NCI-H2171 treated with DMSO at 0.1 percent for 48 hours (cell line): ENCODE measurements around the gene FOXL3.
A peak's percentile ranks its signal among the peaks of the same experiment; 100 is the strongest.
"Not testable (repeated sequence)": the region's sequence is repeated elsewhere in the genome, so short reads cannot be mapped to it uniquely, and the experiment has no call there.

Experiments used
- DNase-seq: peaks from one replicate; lab custom pipeline; 2025; lab: John Stamatoyannopoulos, UW

FOXL3 gene

DNA sequence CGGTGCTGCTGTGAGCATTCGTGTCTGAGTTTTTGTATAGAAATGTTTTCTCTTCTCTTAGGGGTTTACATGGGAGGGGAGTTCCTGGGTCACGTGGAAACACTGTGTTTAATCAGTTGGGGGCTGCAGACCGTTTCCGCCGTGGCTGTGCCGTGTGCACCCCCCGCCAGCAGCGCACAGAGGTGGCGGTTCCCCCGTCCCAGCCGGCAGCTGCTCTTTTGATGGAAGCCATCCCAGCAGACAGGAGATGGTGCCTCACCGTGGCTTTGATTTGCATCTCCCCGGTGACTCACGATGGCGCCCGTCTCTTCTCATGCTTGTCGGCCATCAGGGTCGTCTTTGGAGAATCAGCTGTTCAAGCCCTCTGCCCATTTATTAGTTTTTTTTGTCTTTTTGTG, 34.9 kb upstream of the FOXL3 start:
- DNase-seq, result no peak

DNA sequence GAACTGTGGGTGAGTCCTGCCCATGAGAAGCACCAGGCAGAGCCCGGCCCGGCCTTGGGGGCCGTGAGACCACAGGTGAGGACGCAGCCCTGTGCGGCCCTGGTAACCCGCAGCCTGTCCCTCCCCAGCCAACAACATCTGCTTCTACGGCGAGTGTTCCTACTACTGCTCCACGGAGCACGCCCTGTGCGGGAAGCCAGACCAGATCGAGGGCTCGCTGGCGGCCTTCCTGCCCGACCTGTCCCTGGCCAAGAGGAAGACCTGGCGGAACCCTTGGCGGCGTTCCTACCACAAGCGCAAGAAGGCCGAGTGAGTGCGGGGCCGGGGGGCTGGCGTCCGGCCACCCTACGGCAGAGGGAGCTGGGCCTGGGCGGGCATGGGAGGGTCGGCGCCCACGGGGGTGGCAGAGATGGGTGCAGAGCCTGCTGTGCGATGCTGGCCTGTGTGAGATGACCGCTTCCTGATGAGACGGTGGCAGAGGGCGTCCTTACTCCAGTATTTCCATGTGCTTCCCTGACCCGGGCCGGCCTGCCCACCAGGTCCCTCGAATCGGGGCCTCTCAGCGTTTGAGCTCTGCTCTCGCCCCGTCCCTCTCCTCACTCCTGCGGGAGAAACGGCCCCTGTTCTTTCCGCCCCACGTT, 34.1 kb upstream of the FOXL3 start:
- DNase-seq, result no peak

DNA sequence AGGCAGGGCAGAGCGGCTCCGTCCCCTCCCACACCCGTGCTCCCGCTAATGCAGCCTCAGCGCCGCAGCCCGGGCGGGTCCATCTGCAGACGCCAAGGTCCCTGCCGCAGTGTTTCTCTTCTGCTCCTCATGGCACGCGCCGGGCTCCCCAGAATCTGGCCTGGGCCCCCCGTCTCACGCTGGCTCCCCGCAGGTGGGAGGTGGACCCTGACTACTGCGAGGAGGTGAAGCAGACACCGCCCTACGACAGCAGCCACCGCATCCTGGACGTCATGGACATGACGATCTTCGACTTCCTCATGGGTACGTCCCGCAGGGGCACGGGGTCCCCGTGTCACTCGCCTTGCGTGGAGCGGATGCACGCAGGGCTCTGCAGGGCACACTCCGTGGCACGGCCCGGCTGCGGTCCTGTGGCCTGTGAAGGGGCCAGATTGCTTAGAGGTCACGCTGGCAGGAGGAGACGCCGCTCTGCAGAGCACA, 33.5 kb upstream of the FOXL3 start:
- DNase-seq, result no peak

DNA sequence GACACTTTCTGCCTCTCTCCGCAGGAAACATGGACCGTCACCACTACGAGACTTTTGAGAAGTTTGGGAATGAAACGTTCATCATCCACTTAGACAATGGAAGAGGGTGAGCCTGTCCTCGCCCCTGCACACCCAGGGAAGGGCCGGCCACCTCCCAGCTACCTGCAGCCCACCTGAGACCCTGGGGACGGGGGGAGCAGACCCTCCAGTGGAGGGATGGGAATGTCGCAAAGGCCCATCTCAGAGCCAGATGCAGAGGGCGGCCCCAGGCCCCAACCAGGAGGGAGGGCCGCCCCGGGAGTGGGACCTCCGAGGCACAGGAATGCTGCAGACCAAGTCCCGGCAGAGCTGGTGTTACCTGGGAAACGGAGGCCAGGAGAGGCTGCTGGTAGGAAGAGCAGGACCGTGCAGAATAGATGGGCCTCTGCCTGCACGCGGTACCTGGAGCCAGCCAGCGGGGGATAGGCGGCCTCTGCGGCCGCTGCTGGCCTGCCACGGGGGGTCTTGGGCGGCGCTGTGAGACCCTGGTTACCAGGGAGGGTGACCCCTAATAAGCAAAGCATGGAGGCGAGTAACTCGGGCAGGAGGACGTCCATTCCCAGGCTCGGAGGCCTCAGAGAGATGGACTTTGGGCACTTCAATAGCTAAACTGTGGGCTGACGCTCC, 32.9 kb upstream of the FOXL3 start:
- DNase-seq, result no peak

DNA sequence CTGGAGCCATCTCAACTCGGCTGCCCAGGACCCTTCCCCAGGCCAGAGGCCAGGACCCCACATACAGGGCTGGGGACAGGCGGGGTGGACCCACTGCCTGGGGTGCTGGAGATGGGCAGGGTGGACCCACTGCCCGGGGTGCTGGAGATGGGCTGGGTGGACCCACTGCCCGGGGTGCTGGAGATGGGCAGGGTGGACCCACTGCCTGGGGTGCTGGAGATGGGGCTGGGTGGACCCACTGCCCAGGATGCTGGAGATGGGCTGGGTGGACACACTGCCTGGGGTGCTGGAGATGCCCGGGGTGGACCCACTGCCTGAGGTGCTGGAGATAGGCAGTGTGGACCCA, 32.4 kb upstream of the FOXL3 start:
- DNase-seq, result no peak

DNA sequence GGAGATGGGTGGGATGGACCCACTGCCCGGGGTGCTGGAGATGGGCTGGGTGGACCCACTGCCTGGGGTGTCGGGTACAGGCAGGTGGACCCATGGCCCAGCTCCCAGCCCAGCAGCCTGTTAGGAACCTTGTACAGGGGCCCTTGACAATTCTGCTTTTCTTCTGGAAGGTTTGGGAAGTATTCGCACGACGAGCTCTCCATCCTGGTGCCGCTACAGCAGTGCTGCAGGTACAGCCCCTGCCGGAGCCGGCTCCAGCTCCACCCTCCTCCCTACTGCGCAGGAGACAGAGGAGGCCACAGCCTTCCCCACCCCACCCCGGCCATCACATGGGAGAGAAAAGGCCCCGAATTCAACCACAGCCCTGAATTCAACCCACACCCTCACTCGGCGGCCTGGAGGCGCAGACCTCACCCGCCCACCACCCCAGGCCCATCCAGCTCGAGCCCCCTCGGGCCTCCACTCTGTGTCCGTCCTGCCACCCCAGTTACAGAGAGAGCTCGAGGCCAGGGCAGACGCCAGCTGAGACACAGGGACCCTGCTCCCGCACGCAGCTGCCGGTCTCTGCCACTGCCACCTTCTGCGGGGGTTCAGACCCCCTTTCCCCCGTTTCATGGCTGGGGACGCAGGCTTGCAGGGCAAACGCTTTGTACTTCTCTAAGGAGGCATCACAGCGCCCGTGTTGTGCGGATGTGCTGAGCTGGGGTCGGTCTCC, 31.3 kb upstream of the FOXL3 start:
- no peak for DNase-seq

DNA sequence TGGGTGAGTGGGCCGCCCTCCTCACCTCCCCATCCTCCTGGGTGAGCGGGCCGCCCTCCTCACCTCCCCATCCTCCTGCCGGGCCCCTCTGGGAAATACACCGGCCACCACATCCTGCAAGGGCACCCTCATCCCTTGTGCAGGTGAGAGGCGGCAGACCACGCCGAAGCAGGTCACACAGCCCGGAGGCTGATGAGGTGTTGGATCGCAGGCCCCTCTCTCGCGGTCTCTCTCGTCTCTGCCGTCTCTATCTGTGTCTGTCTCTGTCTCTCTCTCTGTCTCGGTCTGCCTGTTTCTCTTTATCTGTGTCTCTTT, 30.8 kb upstream of the FOXL3 start:
- DNase-seq, result no peak

DNA sequence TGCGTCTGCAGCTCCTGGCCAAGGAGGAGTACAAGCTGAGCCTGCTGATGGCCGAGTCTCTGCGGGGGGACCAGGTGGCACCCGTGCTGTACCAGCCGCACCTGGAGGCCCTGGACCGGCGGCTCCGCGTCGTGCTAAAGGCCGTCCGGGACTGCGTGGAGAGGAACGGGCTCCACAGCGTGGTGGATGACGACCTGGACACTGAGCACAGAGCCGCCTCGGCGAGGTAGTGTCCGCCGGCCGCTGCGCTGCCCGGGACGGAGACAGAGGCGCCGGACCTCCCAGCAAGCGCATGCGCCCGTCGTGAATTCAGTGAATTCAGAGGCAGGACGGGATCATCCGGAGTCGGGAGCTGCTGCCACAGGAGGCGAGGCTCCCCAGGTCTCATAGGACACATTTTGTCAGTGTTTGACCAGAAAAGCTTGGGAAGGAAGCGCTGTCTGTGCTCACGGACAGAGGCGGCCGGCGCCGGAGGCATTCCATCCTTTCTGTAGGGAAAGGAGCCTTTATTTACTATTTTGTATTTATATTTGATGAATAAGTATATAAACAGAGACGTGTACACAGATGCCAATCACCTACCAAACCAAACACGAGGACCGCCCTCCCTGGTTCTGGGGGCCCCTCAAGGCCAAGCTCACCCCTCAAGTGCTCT, 30.1 kb upstream of the FOXL3 start:
- DNase-seq, result no peak

DNA sequence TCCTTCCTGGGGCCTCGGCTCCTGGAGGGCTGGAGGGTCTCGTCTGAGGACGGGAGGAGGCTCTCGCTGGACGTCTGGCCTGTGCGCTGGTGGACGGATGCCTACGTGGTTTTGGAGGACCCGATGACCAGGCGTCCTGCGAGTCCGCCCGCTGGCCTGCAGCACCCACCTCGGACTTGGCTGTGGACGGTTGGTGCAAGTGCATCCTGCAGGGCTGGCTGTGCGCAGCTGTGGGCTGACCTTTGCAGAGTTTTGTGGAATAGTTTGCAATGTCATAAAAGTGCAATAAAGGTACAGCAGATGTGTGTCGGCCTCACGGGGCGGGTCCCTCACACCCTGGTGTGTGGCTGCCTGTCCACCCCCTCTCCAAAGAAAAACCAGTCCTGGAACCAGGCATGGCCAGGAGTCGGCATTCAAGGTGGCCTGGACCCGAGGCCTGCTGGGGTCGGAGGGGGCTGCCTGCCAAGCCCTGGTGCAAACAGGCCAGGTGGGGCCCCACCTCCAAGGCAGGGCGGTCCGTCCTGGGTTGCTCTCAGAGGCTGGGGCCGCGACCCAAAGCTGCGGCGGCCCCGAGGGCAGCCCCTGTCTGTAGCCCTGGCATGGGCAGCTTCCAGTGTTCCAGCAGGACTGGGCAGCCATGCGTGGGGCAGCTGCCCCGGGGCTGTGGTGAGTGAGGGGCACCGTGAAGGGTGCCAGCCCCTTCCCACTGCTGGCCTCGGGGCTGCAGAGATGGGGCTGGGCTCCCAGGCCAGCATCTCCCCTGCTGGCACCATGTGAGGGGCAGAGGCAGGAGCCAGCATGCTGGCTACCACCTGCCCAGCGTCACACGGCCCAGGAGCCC, 29.3 kb upstream of the FOXL3 start:
- DNase-seq, result no peak

DNA sequence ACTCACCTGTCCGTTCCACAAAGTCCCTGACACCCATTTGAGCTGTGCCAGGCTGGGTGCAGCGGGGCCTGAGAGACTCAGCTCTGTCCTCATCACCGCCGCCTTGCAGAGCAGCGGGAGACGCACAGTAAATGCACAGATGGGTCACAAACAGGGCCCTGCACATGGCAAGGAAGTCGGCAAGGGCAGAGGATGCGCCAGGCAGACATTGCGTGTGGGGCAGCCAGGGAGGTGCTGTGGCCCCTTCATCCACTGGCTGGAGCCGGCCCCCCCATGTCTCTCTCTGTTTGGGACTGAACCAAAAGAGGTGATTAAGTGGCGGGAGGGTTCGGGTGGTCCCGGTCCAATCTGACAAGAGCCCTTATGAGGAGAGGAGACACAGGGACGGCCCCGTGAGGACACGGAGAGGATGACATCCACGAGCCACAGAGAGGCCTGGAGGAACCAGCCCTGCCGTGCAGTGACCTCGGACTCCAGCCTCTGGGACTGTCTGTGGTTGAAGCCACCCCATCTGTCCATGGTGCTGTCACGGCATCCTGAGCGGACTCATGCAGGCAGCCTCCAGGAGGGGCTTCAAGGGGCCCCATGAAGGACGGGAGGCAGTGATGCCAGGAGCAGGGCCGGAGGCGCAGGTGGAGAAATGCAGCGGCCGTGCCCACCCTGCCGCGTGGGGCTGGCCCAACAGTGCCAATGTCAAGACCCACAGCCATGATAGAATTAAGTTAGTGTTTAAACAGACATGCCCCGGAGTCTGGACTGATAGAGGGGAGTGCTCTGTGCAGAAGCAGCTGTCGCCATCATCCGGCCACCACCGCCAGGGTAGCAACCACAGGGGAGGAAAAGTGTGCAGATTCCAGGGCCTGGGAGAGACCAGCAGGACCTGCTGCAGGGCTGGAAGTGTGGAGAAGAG, 28.4 kb upstream of the FOXL3 start:
- no peak for DNase-seq

DNA sequence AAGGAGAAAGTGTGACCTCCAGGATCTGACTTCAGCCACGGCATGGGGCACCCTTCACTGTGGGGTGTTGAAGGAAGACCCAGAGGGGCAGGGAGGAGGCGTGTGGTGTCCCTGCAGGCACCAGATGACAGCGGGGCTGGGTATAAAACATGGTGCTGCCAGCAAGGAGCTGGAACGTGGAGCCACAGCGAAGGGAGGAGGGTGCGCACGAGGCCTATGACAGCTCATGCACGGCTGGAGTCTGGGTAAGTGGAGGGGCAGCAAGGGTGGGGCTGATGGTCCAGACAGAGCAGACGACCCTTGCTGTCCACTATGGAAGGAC, 27.8 kb upstream of the FOXL3 start:
- DNase-seq, result no peak

DNA sequence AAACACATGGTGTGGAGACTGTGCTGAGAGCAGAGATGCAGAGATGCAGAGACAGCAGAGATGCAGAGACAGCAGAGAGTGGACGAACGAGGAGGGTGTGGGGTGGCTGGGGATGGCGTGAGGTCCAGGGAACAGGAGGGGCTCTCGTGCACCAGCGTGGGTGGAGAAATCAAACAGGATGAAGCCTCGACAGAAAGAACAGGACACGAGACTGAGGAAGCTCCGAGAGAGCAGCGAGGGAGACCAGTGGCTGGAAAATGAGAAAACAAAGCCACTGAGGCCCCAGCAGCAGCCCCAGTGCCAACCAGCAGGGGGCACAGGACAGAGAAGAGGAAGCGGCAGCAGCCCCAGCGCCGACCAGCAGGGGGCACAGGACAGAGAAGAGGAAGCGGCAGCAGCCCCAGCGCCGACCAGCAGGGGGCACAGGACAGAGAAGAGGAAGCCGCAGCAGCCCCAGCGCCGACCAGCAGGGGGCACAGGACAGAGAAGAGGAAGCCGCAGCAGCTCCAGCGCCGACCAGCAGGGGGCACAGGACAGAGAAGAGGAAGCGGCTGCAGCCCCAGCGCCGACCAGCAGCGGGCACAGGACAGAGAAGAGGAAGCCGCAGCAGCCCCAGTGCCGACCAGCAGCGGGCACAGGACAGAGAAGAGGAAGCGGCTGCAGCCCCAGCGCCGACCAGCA, 27.2 kb upstream of the FOXL3 start:
- DNase-seq, result not testable (repeated sequence)

DNA sequence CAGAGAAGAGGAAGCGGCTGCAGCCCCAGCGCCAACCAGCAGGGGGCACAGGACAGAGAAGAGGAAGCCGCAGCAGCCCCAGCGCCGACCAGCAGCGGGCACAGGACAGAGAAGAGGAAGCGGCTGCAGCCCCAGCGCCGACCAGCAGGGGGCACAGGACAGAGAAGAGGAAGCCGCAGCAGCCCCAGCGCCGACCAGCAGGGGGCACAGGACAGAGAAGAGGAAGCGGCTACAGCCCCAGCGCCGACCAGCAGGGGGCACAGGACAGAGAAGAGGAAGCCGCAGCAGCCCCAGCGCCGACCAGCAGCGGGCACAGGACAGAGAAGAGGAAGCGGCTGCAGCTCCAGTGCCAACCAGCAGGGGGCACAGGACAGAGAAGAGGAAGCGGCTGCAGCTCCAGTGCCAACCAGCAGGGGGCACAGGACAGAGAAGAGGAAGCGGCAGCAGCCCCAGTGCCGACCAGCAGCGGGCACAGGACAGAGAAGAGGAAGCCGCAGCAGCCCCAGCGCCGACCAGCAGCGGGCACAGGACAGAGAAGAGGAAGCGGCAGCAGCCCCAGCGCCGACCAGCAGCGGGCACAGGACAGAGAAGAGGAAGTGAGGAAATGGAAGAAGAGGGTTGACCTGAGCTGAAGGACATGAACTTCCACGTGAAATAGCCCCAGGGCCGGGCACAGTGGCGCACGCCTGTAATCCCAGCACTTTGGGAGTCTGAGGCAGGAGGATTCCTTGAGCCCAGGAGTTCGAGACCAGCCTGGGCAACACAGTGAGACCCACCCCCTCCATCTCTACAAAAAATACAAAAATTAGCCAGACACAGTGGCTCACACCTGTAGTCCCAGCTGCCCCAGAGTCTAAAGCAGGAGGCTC, 26.3 kb upstream of the FOXL3 start:
- not testable (repeated sequence) for DNase-seq

DNA sequence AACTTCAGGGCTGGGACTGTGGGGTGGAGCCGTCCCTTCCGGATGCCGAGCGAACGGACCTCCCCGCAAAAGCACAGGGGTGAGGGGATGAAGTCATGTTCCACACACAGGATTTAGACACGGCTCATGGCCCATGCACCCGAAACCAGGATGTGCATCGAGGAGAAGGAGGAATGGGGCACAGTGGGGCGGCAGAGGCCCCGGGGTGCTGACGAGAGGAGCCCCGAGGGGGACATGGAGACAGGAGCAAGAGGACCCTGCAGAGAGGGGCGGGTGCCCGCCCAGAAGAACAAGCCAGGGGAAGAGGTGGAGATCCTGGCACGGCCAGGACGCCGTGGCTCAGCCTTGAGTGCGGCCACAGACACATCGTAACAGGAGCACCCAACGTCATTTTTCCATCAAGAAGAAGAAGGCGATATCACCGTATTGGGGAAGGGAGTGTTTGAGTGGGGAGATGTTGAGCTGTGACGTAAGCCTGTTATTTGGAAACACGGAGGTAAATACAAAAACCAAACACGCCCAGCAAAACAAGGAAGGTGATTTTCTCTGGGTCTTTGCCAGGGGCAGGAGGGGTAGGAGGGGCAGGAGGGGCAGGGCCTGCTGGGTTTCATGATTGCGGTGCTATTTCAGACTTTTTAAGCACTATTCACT, 25.3 kb upstream of the FOXL3 start:
- DNase-seq, result peak; percentile 13

DNA sequence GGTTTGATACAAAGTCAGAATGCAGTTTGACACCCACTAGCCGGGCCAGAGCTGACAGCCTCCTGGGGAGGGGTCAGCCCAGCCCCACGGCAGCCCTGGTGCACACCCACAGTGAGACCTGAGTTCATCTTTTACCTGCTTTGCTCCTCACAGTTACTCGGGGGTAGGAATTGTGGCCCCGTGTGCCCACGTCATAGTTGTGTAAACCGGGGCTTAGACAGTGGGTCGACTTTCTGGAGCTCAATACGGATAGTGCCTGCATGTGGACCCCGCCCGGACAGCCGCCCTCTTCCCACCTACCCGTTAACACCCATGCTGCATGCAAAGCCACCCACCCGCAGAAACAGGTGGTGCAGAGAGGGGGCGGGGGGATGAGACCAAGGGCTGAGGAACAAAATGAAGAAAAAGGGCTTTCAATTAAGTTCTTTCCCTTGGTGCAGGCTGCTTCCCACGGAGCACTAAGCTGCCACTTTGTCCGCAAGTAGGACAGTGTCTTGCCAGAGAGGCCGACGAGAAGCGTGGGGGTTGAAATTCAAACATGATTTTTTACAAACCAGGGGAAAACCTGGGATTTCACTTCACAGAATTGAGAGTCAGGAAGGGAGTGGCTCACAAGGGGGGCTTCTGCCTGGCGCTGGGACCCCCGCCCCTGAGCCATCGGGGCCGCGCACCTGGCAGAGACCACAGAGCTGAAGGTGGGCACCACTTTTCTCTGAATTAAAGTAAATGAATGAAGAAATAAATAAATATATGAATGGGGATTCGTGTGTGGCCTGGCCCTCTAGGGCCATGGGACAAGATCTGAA, 24.6 kb upstream of the FOXL3 start:
- DNase-seq, result no peak

DNA sequence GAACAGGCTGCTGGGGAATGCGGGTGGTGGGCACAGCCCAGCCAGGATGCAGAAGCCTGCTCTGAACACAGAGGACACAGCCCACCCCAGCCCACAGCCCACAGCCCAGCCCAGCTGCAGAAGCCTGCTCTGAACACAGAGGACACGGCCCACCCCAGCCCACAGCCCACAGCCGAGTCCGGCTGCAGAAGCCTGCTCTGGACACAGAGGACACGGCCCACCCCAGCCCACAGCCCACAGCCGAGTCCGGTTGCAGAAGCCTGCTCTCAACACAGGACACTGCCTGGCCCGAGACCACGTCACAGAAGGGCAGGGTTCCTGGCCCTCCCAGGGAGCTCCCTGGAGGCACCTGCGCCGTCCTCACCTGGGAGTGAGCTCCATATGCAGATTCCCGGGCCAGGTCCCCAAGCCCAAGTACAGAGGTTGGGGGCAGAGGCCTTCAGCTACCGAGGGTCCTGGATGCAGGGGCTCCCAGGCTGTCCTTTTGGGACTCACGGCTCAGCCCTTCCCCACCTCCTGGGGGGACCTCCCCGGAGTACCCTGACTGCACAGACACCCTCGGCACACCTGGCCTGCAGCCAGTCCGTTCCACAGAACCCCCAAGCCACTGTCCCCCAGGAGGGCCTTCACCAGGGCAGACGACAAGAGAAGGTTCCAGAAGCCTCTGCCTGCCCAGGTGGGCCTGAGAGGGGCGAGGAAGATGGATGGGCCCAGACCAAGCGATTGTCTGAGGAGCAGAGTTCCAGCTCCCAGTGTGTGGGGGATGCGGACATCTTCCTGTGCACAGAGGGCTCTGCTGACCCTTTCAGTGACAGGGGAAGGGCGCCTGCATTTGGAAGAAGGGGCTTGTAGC, 23.7 kb upstream of the FOXL3 start:
- no peak for DNase-seq
